B cell (primary cell): ENCODE measurements around the gene PRELID3B. TPM values are rescaled to one million over a fixed set of nuclear protein-coding genes. Genes with fewer than 3 reads are reported as not detected.

Experiments used
- ATAC-seq: fragments of 200-7000 bp; cut with Tn5 transposase; one replicate; pipeline ENCODE4 v1.10.0; 2021; ENCODE audit warnings: low read depth, mild to moderate bottlenecking, moderate number of reproducible peaks, moderate library complexity
- CTCF ChIA-PET: fragments of 350-600 bp; sonication (Branson Sonifier 250); formaldehyde crosslinking; loops from one replicate; lab custom pipeline; 2021; ENCODE audit warnings: antibody characterized with exemption, inconsistent platforms; lab: Charles Lee
- POLR2A ChIA-PET: fragments of 350-600 bp; sonication (Branson Sonifier 250); formaldehyde crosslinking; loops from one replicate; lab custom pipeline; 2021; ENCODE audit warnings: antibody characterized with exemption; lab: Charles Lee
- DNase-seq: peaks from one replicate; pipeline ENCODE4 v3.0.0; 2013
- H2AFZ ChIP-seq: 2 replicates; pipeline ENCODE4 v1.6.1; 2012; ENCODE audit warnings: mild to moderate bottlenecking, low read depth, low read length; ENCODE audit not compliant: insufficient read depth, poor library complexity, severe bottlenecking
- H3K27ac ChIP-seq, 2 donors: 1 replicate in 1 of 2; 2 replicates in 1 of 2; pipeline ENCODE4 v1.5.1; 2012 to 2013; ENCODE audit warnings: low read length in 2 of 2, mild to moderate bottlenecking in 2 of 2, moderate library complexity in 1 of 2
- H3K27me3 ChIP-seq, 4 experiments: fragments of 200-600 bp in 1 of 4; sonication (generic) in 1 of 4; replicated peaks in 1 of 4; 1 replicate in 2 of 4; 2 replicates in 2 of 4; pipeline versions ENCODE4 v1.6.1 to v1.7.0; 2013 to 2016; ENCODE audit warnings: low read length in 3 of 4, mild to moderate bottlenecking in 2 of 4, mixed read lengths in 1 of 4, moderate library complexity in 1 of 4; ENCODE audit not compliant: insufficient read depth in 4 of 4, control insufficient read depth in 3 of 4; ENCODE audit errors: control extremely low read depth in 1 of 4
- H3K36me3 ChIP-seq, 2 experiments: replicated peaks in 1 of 2; 1 replicate in 1 of 2; 2 replicates in 1 of 2; pipeline versions ENCODE4 v1.6.1 to v1.7.1; 2013; ENCODE audit warnings: low read length in 1 of 2; ENCODE audit not compliant: insufficient read depth in 2 of 2, control insufficient read depth in 1 of 2; ENCODE audit errors: control extremely low read depth in 1 of 2, extremely low read depth in 1 of 2
- H3K4me1 ChIP-seq, 2 donors: fragments of 200-600 bp in 1 of 2; sonication (generic) in 1 of 2; 1 replicate in 1 of 2; 2 replicates in 1 of 2; pipeline versions ENCODE4 v1.5.1 to v1.6.1; 2013 to 2017; ENCODE audit warnings: low read length in 2 of 2; ENCODE audit not compliant: control insufficient read depth in 2 of 2, insufficient read depth in 2 of 2
- H3K4me2 ChIP-seq: replicated peaks from 2 replicates; pipeline ENCODE3; 2012; ENCODE audit warnings: mild to moderate bottlenecking, low read depth, low read length; ENCODE audit not compliant: poor library complexity, severe bottlenecking
- H3K4me3 ChIP-seq, 5 experiments: fragments of 200-600 bp in 1 of 5; sonication (generic) in 1 of 5; 1 replicate in 3 of 5; 2 replicates in 2 of 5; pipeline versions ENCODE4 v1.5.1 to v1.7.0; 2011 to 2016; ENCODE audit warnings: low read length in 4 of 5, mild to moderate bottlenecking in 4 of 5, low read depth in 2 of 5, control low read depth in 1 of 5, moderate library complexity in 1 of 5; ENCODE audit not compliant: insufficient read depth in 1 of 5; ENCODE audit errors: control extremely low read depth in 1 of 5, extremely low read depth in 1 of 5
- H3K79me2 ChIP-seq: fragments of 200-600 bp; sonication (generic); one replicate; pipeline ENCODE4 v1.6.0; 2016; ENCODE audit warnings: low read length; ENCODE audit not compliant: control insufficient read depth, insufficient read depth
- H3K9ac ChIP-seq: fragments of 200-600 bp; sonication (generic); 2 replicates; pipeline ENCODE4 v1.6.1; 2017; ENCODE audit warnings: mild to moderate bottlenecking, low read length, moderate library complexity
- H3K9me3 ChIP-seq, 3 donors: one replicate each; pipeline versions ENCODE4 v1.6.1 to v1.7.1; 2013; ENCODE audit warnings: low read length in 2 of 3; ENCODE audit not compliant: control insufficient read depth in 2 of 3, insufficient read depth in 1 of 3; ENCODE audit errors: control extremely low read depth in 1 of 3
- H4K20me1 ChIP-seq: 2 replicates; pipeline ENCODE4 v1.6.0; 2012; ENCODE audit warnings: mild to moderate bottlenecking, low read length; ENCODE audit not compliant: insufficient read depth, control insufficient read depth, poor library complexity, severe bottlenecking
- H3K27ac Mint-ChIP-seq: one replicate; pipeline ENCODE4 v1.8.0; 2021; ENCODE audit warnings: mixed read lengths
- H3K27me3 Mint-ChIP-seq: one replicate; pipeline ENCODE4 v1.8.0; 2021; ENCODE audit warnings: mixed read lengths
- H3K4me1 Mint-ChIP-seq: one replicate; pipeline ENCODE4 v1.8.0; 2021; ENCODE audit warnings: mixed read lengths
- H3K4me3 Mint-ChIP-seq: one replicate; pipeline ENCODE4 v1.8.0; 2021; ENCODE audit warnings: mixed read lengths
- H3K9me3 Mint-ChIP-seq: one replicate; pipeline ENCODE4 v1.8.0; 2022; ENCODE audit warnings: mixed read lengths; ENCODE audit not compliant: insufficient read depth
- CTCF ChIP-seq: fragments of 200-600 bp; IDR thresholded peaks from one replicate; pipeline ENCODE4 v1.8.0; 2022; ENCODE audit warnings: antibody characterized with exemption, mild to moderate bottlenecking
- EZH2 ChIP-seq: IDR thresholded peaks from 2 replicates; pipeline ENCODE4 v1.6.1; 2012; ENCODE audit warnings: borderline replicate concordance, low read depth, mild to moderate bottlenecking, moderate library complexity, low read length; ENCODE audit not compliant: insufficient read depth, poor library complexity, severe bottlenecking
- WGBS: methylation state at CpG from one replicate; pipeline ENCODE4 v1.1.5; 2013; ENCODE audit warnings: missing lambda C conversion rate; ENCODE audit not compliant: insufficient coverage; 5-methylcytosine and 5-hydroxymethylcytosine counted together
- intact Hi-C: fragments of 100-400 bp; cut with micrococcal nuclease; formaldehyde crosslinking; loops from one replicate; pipeline ENCODE4 v1.10.0; 2022
- polyA minus RNA-seq: library from RNA; depleted of rRNA, polyadenylated mRNA; stranded (reverse); fragments of >200 nt; gene quantifications from 2 replicates; pipeline ENCODE4 v1.2.3, GENCODE V29; 2012
- polyA plus RNA-seq: library from polyadenylated mRNA; depleted of rRNA; stranded (reverse); fragments of >200 nt; gene quantifications from 2 replicates; pipeline ENCODE4 v1.2.3, GENCODE V29; 2012
- total RNA-seq, 2 donors: library from RNA; stranded (reverse); fragments of 120-200 nt in 1 of 2; gene quantifications; 1 replicate in 1 of 2; 2 replicates in 1 of 2; pipeline versions ENCODE4 v1.2.3 to v1.2.4, GENCODE V29; 2013 to 2022

PRELID3B gene
- total RNA-seq (44.5 and 46.8 TPM in 2 replicates), polyA plus RNA-seq (24.1 and 28.6 TPM in 2 replicates), polyA minus RNA-seq (42.1 and 67.3 TPM in 2 replicates)
- total RNA-seq (2013): 67.1 TPM

GRCh38 chr20:59042151-59042795, at the start of gene PRELID3B:
PRELID3B (minus strand) TSS chr20:59042786; CDS start chr20:59042730, 56 bp downstream.
- H3K9me3 Mint-ChIP-seq: no peaks in the 10 kb centered on the region
- peak within 1 kb of the TSS; percentile 94 for H3K4me3 Mint-ChIP-seq
- Histone ChIP-seq H2AFZ (peak within 1 kb of the TSS; percentile 84), H3K79me2 (peaks cover 61% of the 10 kb centered on the region), H3K36me3 (peaks cover 0 to 20% of the 10 kb centered on the region in 2 experiments), H3K27ac (peak within 1 kb of the TSS; percentile 69 to 89), H3K4me2 (peak within 1 kb of the TSS; percentile 92), H3K9me3 (no peaks in the 10 kb centered on the region), H3K9ac (peak within 1 kb of the TSS; percentile 88), H4K20me1 (peaks cover 33% of the 10 kb centered on the region), H3K4me1 (peaks cover 45 to 47% of the 10 kb centered on the region in 2 donors), H3K4me3 (peak within 1 kb of the TSS; percentile 26 to 97 (median 84)), H3K27me3 (no peaks in the 10 kb centered on the region)
- intact Hi-C loops: loop anchor here (1.0 to 5.0 kb wide), 6 partner anchors 10 to 735 kb away; partner anchors contain the start of genes ATP5F1E, NELFCD and RAB22A
- H3K27ac Mint-ChIP-seq: peak within 1 kb of the TSS; percentile 93
- peak; percentile 6 for ATAC-seq
- TF ChIP-seq EZH2 (no peak), CTCF (no peak)
- no peak for DNase-seq
- ChIA-PET POLR2A (interaction anchor here (1.6 to 2.4 kb wide), 2 partner anchors 10 to 153 kb away, joined by 4 to 28 read pairs; partner anchors contain the start of gene ATP5F1E), CTCF (interaction anchor here (1.5 to 2.9 kb wide), 4 partner anchors 10 to 166 kb away, joined by 3 to 10 read pairs (median 5); partner anchors contain the start of gene ATP5F1E)
- 5% methylated on average over 49 of the region's 50 CpGs for WGBS
- H3K27me3 Mint-ChIP-seq: no peaks in the 10 kb centered on the region
- H3K4me1 Mint-ChIP-seq: peaks cover 53% of the 10 kb centered on the region
